ENCODE measurements around the gene ZNF324B. TPM values are rescaled to one million over a fixed set of nuclear protein-coding genes. Genes with fewer than 3 reads are reported as not detected.

ZNF324B gene
- total and polyA plus RNA-seq, 2 donors (not counting 1 experiment from before 2014, with no cell fraction given), result 5.6 to 17.4 TPM

DNA sequence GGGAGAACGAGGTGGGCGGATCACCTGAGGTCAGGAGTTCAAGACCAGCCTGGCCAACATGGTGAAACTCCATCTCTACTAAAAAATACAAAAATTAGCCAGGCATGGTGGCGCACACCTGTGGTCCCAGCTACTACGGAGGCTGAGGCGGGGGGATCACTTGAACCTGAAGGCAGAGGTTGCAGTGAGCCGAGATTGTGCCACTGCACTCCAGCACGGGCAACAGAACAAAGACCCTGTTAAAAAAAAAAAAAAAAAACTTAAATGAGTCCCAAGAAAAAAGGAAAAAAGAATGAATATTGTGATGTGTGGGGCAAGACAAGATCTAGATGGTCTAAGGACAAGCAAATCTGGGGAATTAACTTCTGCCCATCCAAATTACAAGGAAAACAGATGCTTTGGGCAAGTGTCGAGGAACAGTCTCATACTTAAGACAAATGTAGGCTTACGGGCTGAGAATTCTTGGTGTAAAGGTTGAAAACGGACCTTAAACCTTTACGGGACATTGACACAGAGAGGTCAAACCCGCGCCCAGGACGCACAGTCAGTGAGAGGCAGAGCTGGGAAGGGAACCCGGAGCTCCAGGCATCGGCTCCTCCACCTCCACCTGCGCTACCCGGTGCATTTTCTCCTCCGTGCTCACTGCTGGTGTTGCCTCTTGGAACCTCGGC, 14.8 kb downstream of the ZNF324B start:
- peak; percentile 18 for ATAC-seq (ENCODE audit: low read depth)
- peaks cover 4% of the 10 kb centered on the region for H4K20me1 ChIP-seq (ENCODE audit: control insufficient read depth, insufficient read depth, low read length, poor library complexity, severe bottlenecking)

More for the DNA sequence above, 14.8 kb downstream of the ZNF324B start:
- POLR2A ChIA-PET, result interaction anchor here (0.6 to 1.7 kb wide), 3 partner anchors 11 to 104 kb away, joined by 3 to 4 read pairs (median 3); partner anchors contain the start of gene ZNF497
- peak overlapping the region; percentile 78 for H3K4me2 ChIP-seq (replicated peaks; ENCODE audit: low read depth, low read length, poor library complexity, severe bottlenecking)
- no peaks in the 10 kb centered on the region for H3K27me3 Mint-ChIP-seq
- H3K4me3 ChIP-seq (ENCODE audit: control extremely low read depth in 1 of 5, extremely low read depth in 1 of 5, insufficient read depth in 1 of 5, low read depth in 2 of 5, low read length in 4 of 5), result peak overlapping the region; percentile 30 to 91 (median 89)
- peak overlapping the region; percentile 89 for H3K9ac ChIP-seq (ENCODE audit: low read length)
- H3K4me3 Mint-ChIP-seq, result peak overlapping the region; percentile 85
- H3K79me2 ChIP-seq (ENCODE audit: control insufficient read depth, insufficient read depth, low read length), result peaks cover 24% of the 10 kb centered on the region
- H3K36me3 ChIP-seq (replicated peaks in 1 of 2; ENCODE audit: control extremely low read depth in 1 of 2, control insufficient read depth in 1 of 2, extremely low read depth in 1 of 2, insufficient read depth in 2 of 2, low read length in 1 of 2), result peaks cover 0 to 3% of the 10 kb centered on the region in 2 experiments
- no peaks in the 10 kb centered on the region for H3K9me3 Mint-ChIP-seq (ENCODE audit: insufficient read depth)
- H3K27ac ChIP-seq (ENCODE audit: low read length in 2 of 2), result no peak overlapping the region
- H3K4me1 ChIP-seq (ENCODE audit: control insufficient read depth in 2 of 2, insufficient read depth in 2 of 2, low read length in 2 of 2), result peaks cover 8 to 25% of the 10 kb centered on the region in 2 donors
- peaks cover 26% of the 10 kb centered on the region for H3K4me1 Mint-ChIP-seq
- H3K9me3 ChIP-seq (ENCODE audit: control extremely low read depth in 1 of 3, control insufficient read depth in 2 of 3, insufficient read depth in 1 of 3, low read length in 2 of 3), result peaks cover 0 to 6% (median 0%) of the 10 kb centered on the region in 3 donors
- peak overlapping the region; percentile 93 for H2AFZ ChIP-seq (ENCODE audit: insufficient read depth, low read depth, low read length, poor library complexity, severe bottlenecking)
- intact Hi-C loops (cut with micrococcal nuclease), result loop anchor here (1.0 to 2.0 kb wide), 8 partner anchors 10 to 161 kb away; partner anchors contain the start of genes ERVK3-1, RPS5, TRIM28 and ZNF132
- no peak for TF ChIP-seq EZH2 (IDR thresholded peaks at IDR 0.05; ENCODE audit: borderline replicate concordance, insufficient read depth, low read depth, low read length, poor library complexity, severe bottlenecking)
- TF ChIP-seq, protein P1, sequence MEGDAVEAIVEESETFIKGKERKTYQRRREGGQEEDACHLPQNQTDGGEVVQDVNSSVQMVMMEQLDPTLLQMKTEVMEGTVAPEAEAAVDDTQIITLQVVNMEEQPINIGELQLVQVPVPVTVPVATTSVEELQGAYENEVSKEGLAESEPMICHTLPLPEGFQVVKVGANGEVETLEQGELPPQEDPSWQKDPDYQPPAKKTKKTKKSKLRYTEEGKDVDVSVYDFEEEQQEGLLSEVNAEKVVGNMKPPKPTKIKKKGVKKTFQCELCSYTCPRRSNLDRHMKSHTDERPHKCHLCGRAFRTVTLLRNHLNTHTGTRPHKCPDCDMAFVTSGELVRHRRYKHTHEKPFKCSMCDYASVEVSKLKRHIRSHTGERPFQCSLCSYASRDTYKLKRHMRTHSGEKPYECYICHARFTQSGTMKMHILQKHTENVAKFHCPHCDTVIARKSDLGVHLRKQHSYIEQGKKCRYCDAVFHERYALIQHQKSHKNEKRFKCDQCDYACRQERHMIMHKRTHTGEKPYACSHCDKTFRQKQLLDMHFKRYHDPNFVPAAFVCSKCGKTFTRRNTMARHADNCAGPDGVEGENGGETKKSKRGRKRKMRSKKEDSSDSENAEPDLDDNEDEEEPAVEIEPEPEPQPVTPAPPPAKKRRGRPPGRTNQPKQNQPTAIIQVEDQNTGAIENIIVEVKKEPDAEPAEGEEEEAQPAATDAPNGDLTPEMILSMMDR (IDR thresholded peaks at IDR 0.05), result no peak
- H3K27me3 ChIP-seq (replicated peaks in 1 of 4; ENCODE audit: control extremely low read depth in 1 of 4, control insufficient read depth in 3 of 4, insufficient read depth in 4 of 4, low read length in 3 of 4), result no peaks in the 10 kb centered on the region
- WGBS (ENCODE audit: insufficient coverage), result 35% methylated on average over 18 of the region's 20 CpGs
- CTCF ChIA-PET, result interaction anchor here (0.9 kb wide), 1 partner anchor 161 kb away, joined by 3 read pairs; the partner anchor contains the start of gene ERVK3-1
- H3K27ac Mint-ChIP-seq, result peak overlapping the region; percentile 85
- DNase-seq, result no peak

All from B cell (primary cell).